Measurements from ENCODE around the gene SCG3.
"Not testable (repeated sequence)": the region's sequence is repeated elsewhere in the genome, so short reads cannot be mapped to it uniquely, and the experiment has no call there.

Gene SCG3

GRCh38 chr15:51681303-51681963 is at the start of gene SCG3:
SCG3 (plus strand) TSS chr15:51681503; CDS start chr15:51681756, 253 bp downstream.
- DNase-seq, result peak; percentile 76 to 77

GRCh38 chr15:51634591-51635198 is 46.6 kb upstream of the SCG3 start:
- DNase-seq, result peak; percentile 17 to 20

- DNase-seq, result no peak
Measured at GRCh38 chr15:51641490-51642130, 39.7 kb upstream of the SCG3 start.

GRCh38 chr15:51642696-51643095 is 38.6 kb upstream of the SCG3 start:
- no peak for DNase-seq

GRCh38 chr15:51647128-51647562 is 34.2 kb upstream of the SCG3 start:
- DNase-seq, result no peak

GRCh38 chr15:51648101-51648500 is 33.2 kb upstream of the SCG3 start:
- not testable (repeated sequence) for DNase-seq

GRCh38 chr15:51648643-51649042 is 32.7 kb upstream of the SCG3 start:
- not testable (repeated sequence) for DNase-seq

GRCh38 chr15:51649659-51650521 is 31.4 kb upstream of the SCG3 start:
- DNase-seq, result peak in 1 of 2 experiments; percentile 20

GRCh38 chr15:51652084-51652668 is 29.1 kb upstream of the SCG3 start:
- DNase-seq, result no peak

GRCh38 chr15:51655401-51656057 is 25.8 kb upstream of the SCG3 start:
- DNase-seq, result not testable (repeated sequence)

GRCh38 chr15:51658664-51659063 is 22.6 kb upstream of the SCG3 start:
- DNase-seq, result no peak

GRCh38 chr15:51661072-51661471 is 20.2 kb upstream of the SCG3 start:
- DNase-seq, result no peak

- DNase-seq, result no peak
Measured at GRCh38 chr15:51667478-51667877, 13.8 kb upstream of the SCG3 start.

GRCh38 chr15:51668446-51668845 is 12.9 kb upstream of the SCG3 start:
- DNase-seq, result no peak

GRCh38 chr15:51669381-51669780 is 11.9 kb upstream of the SCG3 start:
- no peak for DNase-seq

- DNase-seq, result no peak
Measured at GRCh38 chr15:51672155-51672687, 9.1 kb upstream of the SCG3 start.

- no peak for DNase-seq
Measured at GRCh38 chr15:51672913-51673857, 8.1 kb upstream of the SCG3 start.

- no peak for DNase-seq
Measured at GRCh38 chr15:51675234-51675633, 6.1 kb upstream of the SCG3 start.

- no peak for DNase-seq
Measured at GRCh38 chr15:51677021-51677420, 4.3 kb upstream of the SCG3 start.

- no peak for DNase-seq
Measured at GRCh38 chr15:51677452-51677851, 3.9 kb upstream of the SCG3 start.

- DNase-seq, result no peak
Measured at GRCh38 chr15:51678096-51678495, 3.2 kb upstream of the SCG3 start.

Data from activated T-cell treated with anti-CD3 and anti-CD28 coated beads, Interleukin-2, amount 50 U/mL, for 48 hours (primary cell).